Omental fat pad (tissue), 4 donors: Measurements from ENCODE around the gene CDC42EP5. TPM values are rescaled to one million over a fixed set of nuclear protein-coding genes. Genes with fewer than 3 reads are reported as not detected.
"Not testable (repeated sequence)": the region's sequence is repeated elsewhere in the genome, so short reads cannot be mapped to it uniquely, and the experiment has no call there.

ENCODE experiments used
- ATAC-seq: fragments of 150-250 bp; one replicate; pipeline ENCODE4 v1.9.1; 2016; ENCODE audit warnings: mild to moderate bottlenecking, moderate library complexity; ENCODE audit not compliant: low FRiP score
- DNase-seq: peaks from one replicate; pipeline ENCODE4 v3.0.0-alpha.2; 2019; ENCODE audit warnings: low spot score
- CTCF ChIP-seq, 3 donors: fragments of 450-650 bp; IDR thresholded peaks; one replicate each; pipeline ENCODE4 v1.5.1; 2016 to 2017; ENCODE audit warnings: antibody characterized with exemption in 3 of 3, mild to moderate bottlenecking in 3 of 3, moderate library complexity in 2 of 3
- total RNA-seq, 4 donors: library from RNA; depleted of rRNA; stranded (reverse); fragments of >200 nt; gene quantifications; one replicate each; pipeline ENCODE4 v1.1.0, GENCODE V29; 2016

The CDC42EP5 gene
- total RNA-seq, 4 donors from 2014 or later = 12.1 to 24.1 (median 17.4) TPM

GRCh38 chr19:54470276-54470887, 2.7 kb downstream of the CDC42EP5 start:
- ATAC-seq = no peak
- no peak for DNase-seq

GRCh38 chr19:54469496-54469934, 3.6 kb downstream of the CDC42EP5 start:
- TF ChIP-seq CTCF (IDR thresholded peaks at IDR 0.05) = no peak
- DNase-seq = no peak
- no peak for ATAC-seq

More at GRCh38 chr19:54470276-54470887, 2.7 kb downstream of the CDC42EP5 start:
- no peak for TF ChIP-seq CTCF (IDR thresholded peaks at IDR 0.05)

- ATAC-seq, DNase-seq: not testable (repeated sequence)
These were observed 7.0 kb downstream of the CDC42EP5 start for GRCh38 chr19:54466110-54466480.

GRCh38 chr19:54465426-54466109, 7.5 kb downstream of the CDC42EP5 start:
- ATAC-seq (no peak), DNase-seq (no peak)
- no peak for TF ChIP-seq CTCF (IDR thresholded peaks at IDR 0.05)

- DNase-seq (peak; percentile 79), ATAC-seq (peak; percentile 71)
- TF ChIP-seq CTCF (IDR thresholded peaks at IDR 0.05) = peak in 1 of 3 donors; percentile 2
These were observed 8.3 kb downstream of the CDC42EP5 start for GRCh38 chr19:54464630-54465425.

- no peak for TF ChIP-seq CTCF (IDR thresholded peaks at IDR 0.05)
- DNase-seq (peak; percentile 87), ATAC-seq (peak; percentile 60)
These were observed 9.0 kb downstream of the CDC42EP5 start for GRCh38 chr19:54464044-54464629.

GRCh38 chr19:54463531-54464043, 9.5 kb downstream of the CDC42EP5 start, which contains the start of gene LENG9:
TSS of gene LENG9 (minus strand) at chr19:54463778. CDS start at chr19:54463526, 252 bp downstream.
- ATAC-seq (peak; percentile 75), DNase-seq (peak; percentile 100)
- no peak for TF ChIP-seq CTCF (IDR thresholded peaks at IDR 0.05)
